Ascending aorta (tissue), 2 donors: ENCODE results near the gene MDN1. TPM values are rescaled to one million over a fixed set of nuclear protein-coding genes. Genes with fewer than 3 reads are reported as not detected.
"Not testable (repeated sequence)": the region's sequence is repeated elsewhere in the genome, so short reads cannot be mapped to it uniquely, and the experiment has no call there.

Experiments
- DNase-seq, 2 donors: peaks; one replicate each; pipeline ENCODE4 v3.0.0-alpha.2; 2019; ENCODE audit warnings: low spot score in 2 of 2
- H3K27ac ChIP-seq, 2 donors: fragments of 200-600 bp; sonication (generic); one replicate each; pipeline ENCODE4 v1.5.1; 2016 to 2017; ENCODE audit warnings: mild to moderate bottlenecking in 1 of 2
- H3K27me3 ChIP-seq: fragments of 200-600 bp; sonication (generic); one replicate; pipeline ENCODE4 v1.5.1; 2017
- H3K36me3 ChIP-seq, 2 donors: fragments of 200-600 bp; sonication (generic); one replicate each; pipeline ENCODE4 v1.5.1; 2016
- H3K4me1 ChIP-seq, 2 donors: fragments of 200-600 bp; sonication (generic); one replicate each; pipeline ENCODE4 v1.5.1; 2016 to 2017; ENCODE audit warnings: mild to moderate bottlenecking in 1 of 2
- H3K4me3 ChIP-seq, 2 donors: fragments of 200-600 bp; sonication (generic); one replicate each; pipeline ENCODE4 v1.5.1; 2016 to 2017; ENCODE audit warnings: mild to moderate bottlenecking in 1 of 2
- H3K9me3 ChIP-seq, 2 donors: fragments of 200-600 bp; sonication (generic); one replicate each; pipeline ENCODE4 v1.5.1; 2016
- CTCF ChIP-seq, 3 experiments: fragments of 200-600 bp in 2 of 3; fragments of 450-650 bp in 1 of 3; sonication (generic) in 2 of 3; IDR thresholded peaks; one replicate each; pipeline ENCODE4 v1.5.1; 2016 to 2019; ENCODE audit warnings: antibody characterized with exemption in 3 of 3, mild to moderate bottlenecking in 1 of 3, moderate library complexity in 1 of 3
- intact Hi-C: fragments of 100-400 bp; cut with DNase I; formaldehyde crosslinking; loops from one replicate; pipeline ENCODE4 v1.15.1; 2023
- total RNA-seq: library from RNA; depleted of rRNA; stranded (reverse); fragments of >200 nt; gene quantifications from one replicate; pipeline ENCODE4 v1.1.0, GENCODE V29; 2016

MDN1 gene
- total RNA-seq, 1 donor from 2014 or later = 12.2 TPM

GRCh38 chr6:89650579-89650978 is 169.0 kb downstream of the MDN1 start:
- DNase-seq = no peak
- TF ChIP-seq CTCF (IDR thresholded peaks at IDR 0.05) = no peak
- Histone ChIP-seq H3K4me1 (no peaks in the 10 kb centered on the region), H3K4me3 (no peak overlapping the region), H3K27ac (no peak overlapping the region), H3K36me3 (peaks cover 47 to 67% of the 10 kb centered on the region in 2 donors), H3K9me3 (no peaks in the 10 kb centered on the region), H3K27me3 (no peaks in the 10 kb centered on the region)
- intact Hi-C loops = no loop called here

- TF ChIP-seq CTCF (IDR thresholded peaks at IDR 0.05) = no peak
- Histone ChIP-seq H3K27ac (no peak overlapping the region), H3K9me3 (no peaks in the 10 kb centered on the region), H3K4me1 (no peaks in the 10 kb centered on the region), H3K27me3 (no peaks in the 10 kb centered on the region), H3K4me3 (no peak overlapping the region), H3K36me3 (peaks cover 49 to 63% of the 10 kb centered on the region in 2 donors)
- no peak for DNase-seq
- intact Hi-C loops = no loop called here
These were observed 169.9 kb downstream of the MDN1 start for GRCh38 chr6:89649682-89650081.

- DNase-seq = no peak
- Histone ChIP-seq H3K27ac (no peak overlapping the region), H3K4me3 (no peak overlapping the region), H3K36me3 (peaks cover 38 to 54% of the 10 kb centered on the region in 2 donors), H3K9me3 (no peaks in the 10 kb centered on the region), H3K4me1 (no peaks in the 10 kb centered on the region), H3K27me3 (no peaks in the 10 kb centered on the region)
- intact Hi-C loops = no loop called here
- TF ChIP-seq CTCF (IDR thresholded peaks at IDR 0.05) = no peak
These were observed 174.7 kb downstream of the MDN1 start for GRCh38 chr6:89644864-89645263.

- Histone ChIP-seq H3K36me3 (peaks cover 35 to 42% of the 10 kb centered on the region in 2 donors), H3K4me3 (no peak overlapping the region), H3K9me3 (no peaks in the 10 kb centered on the region), H3K4me1 (peaks cover 0 to 4% of the 10 kb centered on the region in 2 donors), H3K27ac (no peak overlapping the region), H3K27me3 (no peaks in the 10 kb centered on the region)
- intact Hi-C loops = no loop called here
- no peak for DNase-seq
- TF ChIP-seq CTCF (IDR thresholded peaks at IDR 0.05) = no peak
These were observed 176.2 kb downstream of the MDN1 start for GRCh38 chr6:89643406-89643805.

GRCh38 chr6:89642956-89643355 is 176.6 kb downstream of the MDN1 start:
- intact Hi-C loops = no loop called here
- H3K27ac ChIP-seq = no peak overlapping the region
- TF ChIP-seq CTCF (IDR thresholded peaks at IDR 0.05) = no peak
- peaks cover 32 to 37% of the 10 kb centered on the region in 2 donors for H3K36me3 ChIP-seq
- no peak for DNase-seq
- H3K9me3 ChIP-seq = no peaks in the 10 kb centered on the region
- H3K27me3 ChIP-seq = no peaks in the 10 kb centered on the region
- no peak overlapping the region for H3K4me3 ChIP-seq
- H3K4me1 ChIP-seq = peaks cover 0 to 4% of the 10 kb centered on the region in 2 donors

GRCh38 chr6:89641581-89641980 is 178.0 kb downstream of the MDN1 start:
- H3K9me3 ChIP-seq, DNase-seq, H3K27me3 ChIP-seq, H3K4me1 ChIP-seq, H3K27ac ChIP-seq, intact Hi-C loops, H3K4me3 ChIP-seq: not testable (repeated sequence)
- H3K36me3 ChIP-seq = peaks cover 20 to 24% of the 10 kb centered on the region in 2 donors
